Type B pancreatic cell (in vitro differentiated cells): ENCODE results near the gene ZDHHC6. TPM values are rescaled to one million over a fixed set of nuclear protein-coding genes. Genes with fewer than 3 reads are reported as not detected.
A peak's percentile ranks its signal among the peaks of the same experiment; 100 is the strongest.
"Not testable (repeated sequence)": the region's sequence is repeated elsewhere in the genome, so short reads cannot be mapped to it uniquely, and the experiment has no call there.

Experiments used
- DNase-seq: peaks from one replicate; pipeline ENCODE4 v3.0.0; 2021; ENCODE audit warnings: mixed read lengths; ENCODE audit not compliant: unreplicated experiment; ENCODE audit errors: extremely low spot score
- H3K27ac Mint-ChIP-seq: 2 replicates; pipeline ENCODE4 v1.8.0; 2021; ENCODE audit warnings: mild to moderate bottlenecking, mixed read lengths
- H3K27me3 Mint-ChIP-seq: 2 replicates; pipeline ENCODE4 v1.8.0; 2021; ENCODE audit warnings: mixed read lengths
- H3K36me3 Mint-ChIP-seq: 2 replicates; pipeline ENCODE4 v1.8.0; 2021; ENCODE audit warnings: mixed read lengths
- H3K4me1 Mint-ChIP-seq: one replicate; pipeline ENCODE4 v1.8.0; 2021; ENCODE audit warnings: mixed read lengths; ENCODE audit not compliant: unreplicated experiment
- H3K4me3 Mint-ChIP-seq: 2 replicates; pipeline ENCODE4 v1.8.0; 2021; ENCODE audit warnings: mild to moderate bottlenecking, mixed read lengths
- H3K9me3 Mint-ChIP-seq: 2 replicates; pipeline ENCODE4 v1.8.0; 2021; ENCODE audit warnings: mixed read lengths
- total RNA-seq: library from RNA; stranded (reverse); gene quantifications from 2 replicates; pipeline ENCODE4 v1.2.1, GENCODE V29; 2021; ENCODE audit warnings: low replicate concordance
- TF ChIP-seq, protein P1 (sequence below): fragments of 200-600 bp; sonication (generic); conservative IDR thresholded peaks from 2 replicates; pipeline ENCODE4 v1.5.0; 2021; ENCODE audit warnings: antibody characterized with exemption, mild to moderate bottlenecking

Gene ZDHHC6
- total RNA-seq, 1 donor from 2014 or later: 42.2 TPM

DNA sequence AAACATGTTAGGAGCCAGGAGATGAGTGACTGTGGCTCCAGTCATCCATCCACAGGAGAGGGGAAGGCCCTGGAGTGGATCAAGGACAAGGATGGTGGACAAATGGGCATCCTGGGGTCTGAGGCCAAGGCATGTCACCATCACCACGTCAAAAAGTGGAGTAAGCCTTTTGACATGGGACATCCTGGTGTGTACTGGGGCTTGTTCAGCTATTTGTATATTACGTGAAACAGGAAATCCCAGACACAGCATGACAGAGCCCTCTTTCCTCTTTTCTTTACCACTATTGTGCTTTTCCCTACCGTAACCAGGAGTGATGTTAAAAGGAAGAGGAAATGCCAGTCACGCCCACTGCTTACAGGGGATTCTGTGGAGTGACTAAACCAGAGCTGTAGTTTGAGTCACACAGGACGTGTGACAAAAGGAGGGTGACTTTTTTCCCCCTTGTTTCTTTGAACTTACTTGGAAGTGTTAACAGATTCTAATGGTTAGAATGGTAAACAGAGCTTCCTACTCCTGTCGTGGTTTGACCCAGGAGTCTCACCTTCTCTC is 57.4 kb downstream of the ZDHHC6 start:
- no peaks in the 10 kb centered on the region for H3K36me3 Mint-ChIP-seq
- TF ChIP-seq, protein P1, sequence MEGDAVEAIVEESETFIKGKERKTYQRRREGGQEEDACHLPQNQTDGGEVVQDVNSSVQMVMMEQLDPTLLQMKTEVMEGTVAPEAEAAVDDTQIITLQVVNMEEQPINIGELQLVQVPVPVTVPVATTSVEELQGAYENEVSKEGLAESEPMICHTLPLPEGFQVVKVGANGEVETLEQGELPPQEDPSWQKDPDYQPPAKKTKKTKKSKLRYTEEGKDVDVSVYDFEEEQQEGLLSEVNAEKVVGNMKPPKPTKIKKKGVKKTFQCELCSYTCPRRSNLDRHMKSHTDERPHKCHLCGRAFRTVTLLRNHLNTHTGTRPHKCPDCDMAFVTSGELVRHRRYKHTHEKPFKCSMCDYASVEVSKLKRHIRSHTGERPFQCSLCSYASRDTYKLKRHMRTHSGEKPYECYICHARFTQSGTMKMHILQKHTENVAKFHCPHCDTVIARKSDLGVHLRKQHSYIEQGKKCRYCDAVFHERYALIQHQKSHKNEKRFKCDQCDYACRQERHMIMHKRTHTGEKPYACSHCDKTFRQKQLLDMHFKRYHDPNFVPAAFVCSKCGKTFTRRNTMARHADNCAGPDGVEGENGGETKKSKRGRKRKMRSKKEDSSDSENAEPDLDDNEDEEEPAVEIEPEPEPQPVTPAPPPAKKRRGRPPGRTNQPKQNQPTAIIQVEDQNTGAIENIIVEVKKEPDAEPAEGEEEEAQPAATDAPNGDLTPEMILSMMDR: no peak
- H3K4me1 Mint-ChIP-seq: peaks cover 5% of the 10 kb centered on the region
- no peak overlapping the region for H3K27ac Mint-ChIP-seq
- H3K4me3 Mint-ChIP-seq: no peak overlapping the region
- no peak for DNase-seq
- H3K9me3 Mint-ChIP-seq: no peaks in the 10 kb centered on the region
- peaks cover 12% of the 10 kb centered on the region for H3K27me3 Mint-ChIP-seq

GRCh38 chr10:112388548-112388947 is 58.2 kb downstream of the ZDHHC6 start:
- Mint-ChIP-seq H3K27me3 (peaks cover 9% of the 10 kb centered on the region), H3K36me3 (no peaks in the 10 kb centered on the region), H3K4me3 (no peak overlapping the region), H3K4me1 (peaks cover 5% of the 10 kb centered on the region), H3K27ac (no peak overlapping the region), H3K9me3 (no peaks in the 10 kb centered on the region)
- TF ChIP-seq, protein P1: no peak
- no peak for DNase-seq

DNA sequence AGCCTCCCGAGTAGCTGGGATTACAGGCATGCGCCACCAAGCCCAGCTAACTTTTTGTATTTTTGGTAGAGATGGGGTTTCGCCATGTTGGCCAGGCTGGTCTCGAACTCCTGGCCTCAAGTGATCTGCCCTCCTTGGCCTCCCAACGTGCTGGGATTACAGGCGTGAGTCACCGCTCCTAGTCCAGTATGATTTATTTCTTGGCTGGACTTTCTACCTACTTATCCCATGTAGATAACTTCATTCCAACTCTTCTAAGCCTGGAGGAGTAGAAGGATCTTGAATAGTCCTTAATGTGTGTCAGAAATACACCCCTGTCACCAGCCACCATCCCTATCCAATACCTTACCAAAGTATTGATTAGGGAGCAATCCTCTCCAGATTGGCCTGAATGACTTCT is 58.7 kb downstream of the ZDHHC6 start:
- H3K4me1 Mint-ChIP-seq, H3K9me3 Mint-ChIP-seq, H3K27ac Mint-ChIP-seq, DNase-seq, H3K4me3 Mint-ChIP-seq, H3K27me3 Mint-ChIP-seq, H3K36me3 Mint-ChIP-seq: not testable (repeated sequence)

DNA sequence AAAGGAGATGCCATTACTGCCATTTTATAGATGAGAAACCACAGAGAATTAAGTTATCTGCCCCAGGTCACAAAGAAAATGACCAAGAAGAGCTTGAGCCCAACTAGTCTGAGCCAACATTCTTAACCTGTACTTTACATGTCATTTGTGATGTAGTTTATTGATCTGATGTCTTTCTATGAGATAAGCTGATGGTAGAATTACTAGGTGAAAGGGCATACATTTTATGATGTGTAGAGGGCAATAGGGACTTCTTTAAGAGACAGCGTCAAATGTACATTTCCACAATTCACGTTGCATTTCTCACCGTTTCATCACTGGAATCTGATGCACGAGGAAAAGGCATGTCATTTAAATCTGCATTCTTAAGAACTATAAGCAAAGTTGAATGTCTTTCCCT is 61.5 kb downstream of the ZDHHC6 start:
- H3K4me3 Mint-ChIP-seq: peak overlapping the region; percentile 1
- peaks cover 11% of the 10 kb centered on the region for H3K4me1 Mint-ChIP-seq
- no peaks in the 10 kb centered on the region for H3K9me3 Mint-ChIP-seq
- no peak for DNase-seq
- H3K36me3 Mint-ChIP-seq: no peaks in the 10 kb centered on the region
- peak overlapping the region; percentile 41 for H3K27ac Mint-ChIP-seq
- H3K27me3 Mint-ChIP-seq: peaks cover 4% of the 10 kb centered on the region
- TF ChIP-seq, protein P1: no peak

DNA sequence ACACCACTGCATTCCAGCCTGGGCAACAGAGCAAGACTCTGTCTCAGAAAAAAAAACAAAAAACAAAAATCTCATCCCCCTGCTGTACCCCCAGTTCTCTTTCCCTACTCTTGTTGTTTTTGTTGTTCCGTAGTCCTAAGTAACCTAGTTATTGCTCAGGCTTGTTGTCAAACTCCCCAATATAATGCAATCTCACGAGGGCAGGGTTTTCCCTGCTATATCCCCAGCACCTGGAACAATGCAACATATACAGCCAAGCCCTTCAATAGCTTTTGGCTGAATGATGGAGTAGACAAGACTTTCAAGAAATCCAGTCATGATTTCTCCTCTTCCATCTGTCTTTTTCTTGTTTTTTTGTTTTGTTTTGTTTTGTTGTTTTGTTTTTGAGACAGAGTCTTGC is 62.6 kb downstream of the ZDHHC6 start:
- H3K9me3 Mint-ChIP-seq: no peaks in the 10 kb centered on the region
- no peaks in the 10 kb centered on the region for H3K36me3 Mint-ChIP-seq
- H3K4me3 Mint-ChIP-seq: no peak overlapping the region
- H3K4me1 Mint-ChIP-seq: peaks cover 11% of the 10 kb centered on the region
- no peak overlapping the region for H3K27ac Mint-ChIP-seq
- no peak for DNase-seq
- TF ChIP-seq, protein P1: no peak
- H3K27me3 Mint-ChIP-seq: peaks cover 4% of the 10 kb centered on the region

- Mint-ChIP-seq H3K4me1 (peaks cover 11% of the 10 kb centered on the region), H3K27me3 (no peaks in the 10 kb centered on the region), H3K4me3 (no peak overlapping the region), H3K36me3 (no peaks in the 10 kb centered on the region), H3K27ac (peak overlapping the region; percentile 59), H3K9me3 (no peaks in the 10 kb centered on the region)
- TF ChIP-seq, protein P1: no peak
- no peak for DNase-seq
Measured at GRCh38 chr10:112383325-112383724, 63.4 kb downstream of the ZDHHC6 start.
